ENCODE results near the gene FGFRL1.

GRCh38 chr4:986879-987623, 24.4 kb upstream of the FGFRL1 start, which contains the start of gene IDUA:
- TF ChIP-seq CTCF (IDR thresholded peaks at IDR 0.05; ENCODE audit: low read length) (peak; percentile 35; the same call in 1 of the 2 replicates), EZH2 (IDR thresholded peaks at IDR 0.05; ENCODE audit: borderline replicate concordance, low read length) (no peak)

All from OCI-LY1 (cell line).